Body of pancreas (tissue), 4 donors: ENCODE data around the gene NECAP2. TPM values are rescaled to one million over a fixed set of nuclear protein-coding genes. Genes with fewer than 3 reads are reported as not detected.

ENCODE experiments used
- ATAC-seq: fragments of 150-250 bp; one replicate; pipeline ENCODE4 v1.9.1; 2016
- DNase-seq, 4 donors: peaks; one replicate each; pipeline ENCODE4 v3.0.0-alpha.2; 2019
- H3K27ac ChIP-seq, 4 donors: fragments of 200-600 bp; sonication (generic); 1 replicate in 3 of 4; 2 replicates in 1 of 4; pipeline versions ENCODE4 v1.5.1 to v1.6.1; 2016 to 2019; ENCODE audit warnings: mild to moderate bottlenecking in 1 of 4, mixed read lengths in 1 of 4, moderate library complexity in 1 of 4
- H3K27me3 ChIP-seq, 2 donors: fragments of 200-600 bp; sonication (generic); one replicate each; pipeline ENCODE4 v1.6.0; 2016; ENCODE audit warnings: mild to moderate bottlenecking in 1 of 2
- H3K36me3 ChIP-seq, 2 donors: fragments of 200-600 bp; sonication (generic); replicated peaks in 1 of 2; 2 replicates each; pipeline ENCODE4 v1.5.1; 2016; ENCODE audit warnings: low read depth in 2 of 2; ENCODE audit not compliant: insufficient read depth in 1 of 2
- H3K4me1 ChIP-seq: fragments of 200-600 bp; sonication (generic); one replicate; pipeline ENCODE4 v1.6.0; 2016
- H3K4me3 ChIP-seq, 2 donors: fragments of 200-600 bp; sonication (generic); 1 replicate in 1 of 2; 2 replicates in 1 of 2; pipeline ENCODE4 v1.5.1; 2016 to 2019
- H3K9me3 ChIP-seq, 3 donors: fragments of 200-600 bp; sonication (generic); 1 replicate in 2 of 3; 2 replicates in 1 of 3; pipeline ENCODE4 v1.5.1; 2016
- POLR2A ChIP-seq, 3 donors: fragments of 450-650 bp; IDR thresholded peaks; one replicate each; pipeline ENCODE4 v1.6.1; 2016; ENCODE audit warnings: antibody characterized with exemption in 3 of 3, mild to moderate bottlenecking in 2 of 3
- WGBS, 2 donors: methylation state at CpG; one replicate each; pipeline ENCODE4 v1.1.5; 2017; 5-methylcytosine and 5-hydroxymethylcytosine counted together
- intact Hi-C: fragments of 100-400 bp; cut with DNase I; formaldehyde crosslinking; loops from one replicate; pipeline ENCODE4 v1.15.1; 2023
- total RNA-seq, 2 donors: library from RNA; depleted of rRNA; stranded (reverse); fragments of >200 nt; gene quantifications; one replicate each; pipeline ENCODE4 v1.1.0, GENCODE V29; 2016
- TF ChIP-seq, protein P1 (sequence below), 7 experiments: fragments of 450-650 bp in 4 of 7; fragments of 200-600 bp in 3 of 7; sonication (generic) in 3 of 7; IDR thresholded peaks; one replicate each; pipeline ENCODE4 v1.5.1; 2016 to 2019; ENCODE audit warnings: antibody characterized with exemption in 7 of 7

The NECAP2 gene
- total RNA-seq, 2 donors from 2014 or later: 28.3 to 31.9 TPM

DNA sequence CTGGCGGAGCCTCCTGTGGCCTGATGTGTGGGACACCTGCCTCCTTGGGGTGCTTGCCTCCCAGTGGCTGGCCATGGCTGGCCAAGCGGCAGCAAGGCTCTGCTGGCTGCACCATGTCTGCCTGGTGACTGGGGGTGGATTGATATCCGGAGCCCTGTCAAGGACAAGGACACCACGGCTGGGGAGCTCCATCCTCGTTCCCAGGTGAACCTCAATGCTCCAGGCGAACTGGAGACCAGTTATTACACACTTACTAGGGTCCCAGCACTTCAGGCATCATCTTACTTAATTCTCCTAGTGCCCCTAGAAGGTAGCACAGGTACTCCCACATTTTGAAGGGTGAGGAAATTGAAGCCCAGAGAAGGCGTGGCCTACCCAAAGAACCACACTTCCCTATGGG lies 18.5 kb upstream of the NECAP2 start:
- H3K27ac ChIP-seq: no peak overlapping the region
- TF ChIP-seq, protein P1, sequence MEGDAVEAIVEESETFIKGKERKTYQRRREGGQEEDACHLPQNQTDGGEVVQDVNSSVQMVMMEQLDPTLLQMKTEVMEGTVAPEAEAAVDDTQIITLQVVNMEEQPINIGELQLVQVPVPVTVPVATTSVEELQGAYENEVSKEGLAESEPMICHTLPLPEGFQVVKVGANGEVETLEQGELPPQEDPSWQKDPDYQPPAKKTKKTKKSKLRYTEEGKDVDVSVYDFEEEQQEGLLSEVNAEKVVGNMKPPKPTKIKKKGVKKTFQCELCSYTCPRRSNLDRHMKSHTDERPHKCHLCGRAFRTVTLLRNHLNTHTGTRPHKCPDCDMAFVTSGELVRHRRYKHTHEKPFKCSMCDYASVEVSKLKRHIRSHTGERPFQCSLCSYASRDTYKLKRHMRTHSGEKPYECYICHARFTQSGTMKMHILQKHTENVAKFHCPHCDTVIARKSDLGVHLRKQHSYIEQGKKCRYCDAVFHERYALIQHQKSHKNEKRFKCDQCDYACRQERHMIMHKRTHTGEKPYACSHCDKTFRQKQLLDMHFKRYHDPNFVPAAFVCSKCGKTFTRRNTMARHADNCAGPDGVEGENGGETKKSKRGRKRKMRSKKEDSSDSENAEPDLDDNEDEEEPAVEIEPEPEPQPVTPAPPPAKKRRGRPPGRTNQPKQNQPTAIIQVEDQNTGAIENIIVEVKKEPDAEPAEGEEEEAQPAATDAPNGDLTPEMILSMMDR (IDR thresholded peaks at IDR 0.05): no peak
- TF ChIP-seq POLR2A (IDR thresholded peaks at IDR 0.05): no peak
- no peaks in the 10 kb centered on the region for H3K9me3 ChIP-seq
- DNase-seq (no peak), ATAC-seq (no peak)
- H3K4me1 ChIP-seq: no peaks in the 10 kb centered on the region
- intact Hi-C loops: no loop called here
- no peak overlapping the region for H3K4me3 ChIP-seq
- H3K27me3 ChIP-seq: no peaks in the 10 kb centered on the region
- 60 to 76% methylated on average over 4 to 7 of the region's 7 CpGs for WGBS, 2 donors
- no peaks in the 10 kb centered on the region for H3K36me3 ChIP-seq

DNA sequence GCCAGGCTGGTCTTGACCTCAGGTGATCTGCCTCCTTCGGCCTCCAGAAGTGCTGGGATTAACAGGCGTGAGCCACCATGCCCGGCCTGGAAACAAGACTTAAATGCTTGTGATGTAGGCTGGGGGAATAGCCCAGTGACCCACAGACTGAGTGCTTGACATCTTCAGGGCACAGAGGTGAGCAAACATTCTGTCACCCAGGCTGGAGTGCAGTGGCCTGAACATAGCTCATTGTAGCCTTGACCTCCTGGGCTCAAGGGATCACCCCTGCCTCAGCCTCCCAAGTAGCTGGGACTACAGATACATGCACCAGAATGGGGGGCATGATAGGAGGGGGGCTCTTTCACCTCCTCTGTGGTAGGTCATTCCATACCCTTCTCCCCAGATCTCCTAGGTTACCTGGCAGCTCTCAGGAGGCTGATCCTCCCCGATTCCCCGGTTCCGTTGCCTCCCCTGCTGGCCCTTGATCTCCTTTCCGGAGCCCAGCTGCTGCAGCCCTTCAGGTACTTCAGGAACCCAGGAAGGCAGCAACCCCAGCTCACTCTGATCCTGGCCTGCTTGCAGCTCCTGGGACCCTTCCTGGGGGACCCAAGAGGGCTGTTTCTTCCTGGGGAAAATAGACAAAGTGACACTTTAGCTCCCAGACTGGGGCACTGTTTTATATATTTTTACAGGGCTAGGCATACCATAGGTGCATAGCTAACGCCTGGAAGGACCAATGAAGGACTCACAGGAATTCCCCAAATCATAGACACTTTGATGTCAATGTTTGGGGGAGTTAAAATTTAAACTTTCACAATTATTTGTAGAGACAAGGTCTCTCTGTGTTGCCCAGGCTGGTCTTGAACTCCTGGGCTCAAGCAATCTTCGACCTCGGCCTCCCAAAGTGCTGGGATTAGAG lies 15.1 kb upstream of the NECAP2 start:
- Histone ChIP-seq H3K4me1 (no peaks in the 10 kb centered on the region), H3K27me3 (no peaks in the 10 kb centered on the region), H3K27ac (no peak overlapping the region), H3K9me3 (no peaks in the 10 kb centered on the region), H3K36me3 (no peaks in the 10 kb centered on the region), H3K4me3 (no peak overlapping the region)
- no peak for TF ChIP-seq POLR2A (IDR thresholded peaks at IDR 0.05)
- TF ChIP-seq, protein P1 (IDR thresholded peaks at IDR 0.05): no peak
- intact Hi-C loops: no loop called here
- ATAC-seq: no peak
- DNase-seq: no peak
- 72 to 81% methylated on average over 10 of the region's 10 CpGs for WGBS, 2 donors

DNA sequence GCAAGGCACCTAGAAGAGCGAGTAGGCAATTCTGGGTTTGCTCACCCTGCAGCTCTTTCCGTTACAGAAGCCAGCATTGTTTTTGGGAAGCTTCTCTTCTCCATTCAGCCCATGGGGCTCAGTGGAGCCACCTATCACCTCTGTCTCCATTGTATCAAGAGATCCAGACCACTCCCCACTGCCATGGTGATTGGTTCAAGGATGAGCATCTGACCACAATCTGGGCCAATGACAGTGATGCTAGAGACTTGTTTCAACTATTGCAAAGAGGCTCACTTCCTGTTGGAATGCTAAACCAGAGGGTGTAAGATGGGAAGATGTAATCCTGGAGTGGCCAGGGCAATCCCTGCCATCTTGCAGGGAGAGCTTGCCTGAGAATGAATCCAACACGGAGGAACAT lies 9.9 kb upstream of the NECAP2 start:
- WGBS, 2 donors: 65 to 70% methylated on average over 2 to 3 of the region's 3 CpGs
- Histone ChIP-seq H3K27me3 (no peaks in the 10 kb centered on the region), H3K4me3 (no peak overlapping the region), H3K4me1 (no peaks in the 10 kb centered on the region), H3K27ac (no peak overlapping the region), H3K36me3 (no peaks in the 10 kb centered on the region), H3K9me3 (no peaks in the 10 kb centered on the region)
- intact Hi-C loops: no loop called here
- no peak for ATAC-seq
- no peak for TF ChIP-seq POLR2A (IDR thresholded peaks at IDR 0.05)
- TF ChIP-seq, protein P1 (IDR thresholded peaks at IDR 0.05): no peak
- no peak for DNase-seq

DNA sequence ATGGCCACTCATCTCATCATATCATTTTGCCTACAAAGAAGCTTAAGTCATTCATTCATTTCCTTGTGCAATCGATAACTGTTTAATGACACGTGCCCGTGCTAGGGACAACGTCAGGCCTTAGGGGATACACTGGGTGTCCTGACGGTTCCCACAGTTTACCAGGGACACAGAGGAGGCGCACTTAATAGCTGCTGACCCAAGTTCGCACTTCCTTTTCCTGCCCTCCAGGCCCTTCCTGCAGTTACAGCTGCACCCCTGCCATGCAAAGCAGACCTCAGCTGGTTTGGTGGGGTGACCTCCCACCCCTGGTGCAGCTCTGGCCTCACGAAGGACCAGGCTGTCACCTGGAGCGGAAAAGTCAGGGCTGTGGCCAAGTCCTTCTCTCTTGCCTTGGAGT lies 7.5 kb upstream of the NECAP2 start:
- 58 to 72% methylated on average over 9 of the region's 9 CpGs for WGBS, 2 donors
- no peak overlapping the region for H3K4me3 ChIP-seq
- no peaks in the 10 kb centered on the region for H3K36me3 ChIP-seq
- no peak overlapping the region for H3K27ac ChIP-seq
- no peaks in the 10 kb centered on the region for H3K27me3 ChIP-seq
- DNase-seq (no peak), ATAC-seq (no peak)
- H3K9me3 ChIP-seq: no peaks in the 10 kb centered on the region
- no peaks in the 10 kb centered on the region for H3K4me1 ChIP-seq
- TF ChIP-seq POLR2A (IDR thresholded peaks at IDR 0.05): no peak
- TF ChIP-seq, protein P1 (IDR thresholded peaks at IDR 0.05): no peak
- intact Hi-C loops: no loop called here

GRCh38 chr1:16434007-16434406 lies 6.5 kb upstream of the NECAP2 start:
- Histone ChIP-seq H3K4me1 (no peaks in the 10 kb centered on the region), H3K9me3 (no peaks in the 10 kb centered on the region), H3K27ac (no peak overlapping the region), H3K4me3 (no peak overlapping the region), H3K36me3 (no peaks in the 10 kb centered on the region), H3K27me3 (no peaks in the 10 kb centered on the region)
- TF ChIP-seq POLR2A (IDR thresholded peaks at IDR 0.05): no peak
- TF ChIP-seq, protein P1 (IDR thresholded peaks at IDR 0.05): no peak
- DNase-seq (no peak), ATAC-seq (no peak)
- 85 to 86% methylated on average over 4 of the region's 4 CpGs for WGBS, 2 donors
- intact Hi-C loops: no loop called here
